ENCODE data around the gene ITGA11.

The ITGA11 gene

DNA sequence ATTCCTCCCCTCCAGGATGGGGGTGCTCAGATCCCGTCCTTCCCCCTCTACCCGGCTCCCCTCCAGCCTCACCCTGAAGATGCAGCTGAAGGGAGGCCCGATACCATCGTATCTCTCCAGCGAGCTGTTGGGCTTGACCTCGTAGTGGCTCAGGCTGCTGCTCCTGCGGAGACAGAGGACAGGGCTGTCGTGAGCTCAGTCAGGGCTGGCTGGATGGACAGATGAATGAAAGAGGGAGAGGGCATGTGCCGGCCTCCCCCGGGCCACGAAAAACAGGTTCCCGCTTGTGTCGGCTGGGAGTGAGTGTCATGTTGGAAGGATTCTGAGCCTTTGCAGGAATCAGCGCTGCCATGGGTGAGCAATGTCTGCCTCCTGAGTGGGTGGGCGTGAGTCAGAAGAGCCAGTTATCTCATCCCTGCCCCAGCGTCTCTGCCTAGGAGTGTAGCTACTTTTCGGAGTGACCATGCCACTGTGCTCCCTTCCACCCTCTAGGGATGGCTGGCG is 119.2 kb downstream of the ITGA11 start:
- peaks cover 9% of the 10 kb centered on the region for H3K4me1 ChIP-seq (ENCODE audit: control insufficient read depth, insufficient read depth, low read length)
- H3K27me3 ChIP-seq (ENCODE audit: control insufficient read depth, insufficient read depth, low read length), result no peaks in the 10 kb centered on the region
- no peaks in the 10 kb centered on the region for H3K9me3 ChIP-seq (ENCODE audit: control insufficient read depth, insufficient read depth, low read length)
- no peaks in the 10 kb centered on the region for H3K36me3 ChIP-seq (ENCODE audit: control insufficient read depth, insufficient read depth, low read length)
- H3K9ac ChIP-seq (ENCODE audit: low read depth, low read length), result no peak overlapping the region
- no peak overlapping the region for H3K4me3 ChIP-seq (ENCODE audit: low read depth, low read length)

DNA sequence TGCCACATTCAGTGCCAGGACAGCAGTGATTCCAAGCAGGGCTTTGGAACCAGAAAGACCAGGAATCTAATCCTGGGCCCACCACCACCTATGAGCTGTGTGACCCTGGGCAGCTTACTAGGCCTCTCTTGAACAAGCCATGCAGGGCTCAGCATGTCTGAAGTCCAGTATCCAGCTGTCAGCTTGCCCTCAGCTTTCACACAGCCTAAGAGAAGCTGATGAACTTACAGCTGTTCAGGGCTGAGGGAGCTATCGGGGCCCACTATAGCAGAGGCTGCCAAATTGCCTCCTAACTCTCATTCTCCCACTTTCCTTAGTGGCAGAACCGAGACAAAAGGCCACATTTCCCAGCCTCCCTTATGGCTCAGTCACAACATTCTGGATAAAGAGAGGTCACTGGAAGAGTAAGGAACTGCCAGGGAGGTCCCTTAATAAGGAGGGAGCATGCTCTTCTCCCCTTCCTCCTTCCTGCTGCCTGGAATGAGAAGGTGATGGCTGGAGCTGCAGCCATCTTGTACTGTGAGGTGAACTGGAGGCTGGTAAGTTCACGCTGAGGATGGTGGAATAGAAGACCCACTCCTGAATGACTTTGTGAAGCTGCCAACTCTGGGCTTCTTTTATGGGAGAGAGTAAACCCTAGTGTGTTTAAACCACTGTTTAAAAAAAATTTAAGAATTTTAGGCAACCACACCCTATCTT is 120.0 kb downstream of the ITGA11 start:
- H3K36me3 ChIP-seq (ENCODE audit: control insufficient read depth, insufficient read depth, low read length), result no peaks in the 10 kb centered on the region
- no peak overlapping the region for H3K4me3 ChIP-seq (ENCODE audit: low read depth, low read length)
- no peaks in the 10 kb centered on the region for H3K27me3 ChIP-seq (ENCODE audit: control insufficient read depth, insufficient read depth, low read length)
- no peaks in the 10 kb centered on the region for H3K9me3 ChIP-seq (ENCODE audit: control insufficient read depth, insufficient read depth, low read length)
- H3K4me1 ChIP-seq (ENCODE audit: control insufficient read depth, insufficient read depth, low read length), result peaks cover 10% of the 10 kb centered on the region
- no peak overlapping the region for H3K9ac ChIP-seq (ENCODE audit: low read depth, low read length)

DNA sequence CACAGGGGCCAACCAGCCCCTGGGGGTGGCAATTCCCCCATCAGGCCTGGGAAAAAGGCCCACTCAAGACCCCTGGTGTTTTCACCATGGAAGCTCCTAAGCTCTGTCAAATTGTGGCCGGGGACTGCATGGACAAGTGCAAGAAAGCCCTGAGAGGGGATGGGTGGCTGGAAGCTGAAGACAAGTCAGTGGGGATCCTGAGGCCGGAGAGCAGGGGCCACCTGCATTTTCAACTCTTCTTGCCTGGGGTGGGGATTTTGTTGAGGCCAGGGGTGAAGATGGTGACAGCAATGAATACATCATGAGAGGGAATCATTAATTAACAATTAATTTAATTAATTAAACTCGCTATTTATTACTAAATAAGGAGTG is 120.5 kb downstream of the ITGA11 start:
- Histone ChIP-seq H3K9ac (ENCODE audit: low read depth, low read length) (no peak overlapping the region), H3K4me3 (ENCODE audit: low read depth, low read length) (no peak overlapping the region), H3K36me3 (ENCODE audit: control insufficient read depth, insufficient read depth, low read length) (no peaks in the 10 kb centered on the region), H3K27me3 (ENCODE audit: control insufficient read depth, insufficient read depth, low read length) (no peaks in the 10 kb centered on the region), H3K4me1 (ENCODE audit: control insufficient read depth, insufficient read depth, low read length) (peaks cover 14% of the 10 kb centered on the region), H3K9me3 (ENCODE audit: control insufficient read depth, insufficient read depth, low read length) (no peaks in the 10 kb centered on the region)

DNA sequence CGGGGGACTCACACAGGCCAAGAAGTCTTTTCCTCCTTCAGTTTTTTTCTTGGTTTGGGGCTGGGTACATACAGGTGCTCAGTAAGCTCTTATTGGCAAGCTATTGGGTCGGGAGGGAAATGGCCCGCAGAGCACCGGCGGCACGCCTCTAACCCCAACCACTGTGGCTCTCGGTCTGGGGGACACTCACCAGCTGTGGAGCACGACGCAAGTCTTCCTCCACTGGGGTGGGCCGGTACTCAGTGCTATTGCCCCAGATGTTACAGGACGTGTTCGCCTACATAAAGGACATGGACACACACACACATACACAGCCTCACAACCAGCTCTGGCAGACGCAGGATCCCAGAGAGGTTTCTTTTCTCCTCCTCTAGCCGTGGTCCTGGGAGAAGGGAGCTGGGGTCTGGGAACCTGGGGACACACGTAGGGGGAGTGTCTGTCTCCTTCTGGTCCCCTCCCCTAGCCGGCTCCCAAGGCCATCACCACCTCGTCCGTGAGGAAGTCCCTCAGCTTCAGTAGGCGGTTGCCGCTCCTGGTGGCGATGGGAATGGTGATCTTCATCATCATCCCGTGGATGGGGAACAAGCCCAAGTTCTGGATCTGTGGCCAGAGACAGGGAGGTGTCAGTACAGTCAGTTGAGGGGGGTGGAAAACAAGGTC is 121.0 kb downstream of the ITGA11 start:
- no peaks in the 10 kb centered on the region for H3K27me3 ChIP-seq (ENCODE audit: control insufficient read depth, insufficient read depth, low read length)
- no peaks in the 10 kb centered on the region for H3K36me3 ChIP-seq (ENCODE audit: control insufficient read depth, insufficient read depth, low read length)
- no peak overlapping the region for H3K9ac ChIP-seq (ENCODE audit: low read depth, low read length)
- H3K4me3 ChIP-seq (ENCODE audit: low read depth, low read length), result no peak overlapping the region
- peaks cover 15% of the 10 kb centered on the region for H3K4me1 ChIP-seq (ENCODE audit: control insufficient read depth, insufficient read depth, low read length)
- H3K9me3 ChIP-seq (ENCODE audit: control insufficient read depth, insufficient read depth, low read length), result no peaks in the 10 kb centered on the region

DNA sequence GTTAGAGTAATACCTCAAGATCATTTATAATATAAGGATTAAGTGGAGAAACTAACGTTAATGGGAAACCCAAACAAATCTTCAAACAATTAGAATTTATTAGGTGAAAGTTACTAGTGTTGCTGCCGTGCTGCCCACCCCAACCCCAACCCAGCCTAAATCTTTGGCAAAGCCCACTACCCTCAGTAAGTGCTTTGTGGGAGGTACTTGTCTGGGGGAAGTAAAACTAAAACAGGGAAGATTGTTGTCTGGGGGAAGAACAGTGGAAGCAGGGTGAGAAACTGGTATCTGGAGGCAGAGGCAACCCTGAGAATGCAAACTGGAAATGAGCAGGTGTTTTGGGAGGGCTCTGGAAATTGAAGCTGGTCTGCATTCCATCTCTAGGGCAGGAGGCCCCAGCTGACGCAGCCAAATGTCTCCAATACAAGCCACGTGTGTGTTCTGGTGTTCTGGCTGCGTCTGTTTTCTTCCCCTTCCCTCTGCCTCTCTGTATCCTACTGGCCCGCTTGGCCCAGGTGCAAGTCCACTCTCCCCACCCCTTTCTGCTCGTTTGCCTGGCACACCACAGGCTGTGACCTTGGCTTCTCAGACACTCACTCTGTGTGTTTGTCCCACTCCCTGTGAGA is 121.7 kb downstream of the ITGA11 start:
- Histone ChIP-seq H3K9ac (ENCODE audit: low read depth, low read length) (no peak overlapping the region), H3K4me3 (ENCODE audit: low read depth, low read length) (no peak overlapping the region), H3K4me1 (ENCODE audit: control insufficient read depth, insufficient read depth, low read length) (peaks cover 15% of the 10 kb centered on the region), H3K9me3 (ENCODE audit: control insufficient read depth, insufficient read depth, low read length) (no peaks in the 10 kb centered on the region), H3K36me3 (ENCODE audit: control insufficient read depth, insufficient read depth, low read length) (no peaks in the 10 kb centered on the region), H3K27me3 (ENCODE audit: control insufficient read depth, insufficient read depth, low read length) (no peaks in the 10 kb centered on the region)

DNA sequence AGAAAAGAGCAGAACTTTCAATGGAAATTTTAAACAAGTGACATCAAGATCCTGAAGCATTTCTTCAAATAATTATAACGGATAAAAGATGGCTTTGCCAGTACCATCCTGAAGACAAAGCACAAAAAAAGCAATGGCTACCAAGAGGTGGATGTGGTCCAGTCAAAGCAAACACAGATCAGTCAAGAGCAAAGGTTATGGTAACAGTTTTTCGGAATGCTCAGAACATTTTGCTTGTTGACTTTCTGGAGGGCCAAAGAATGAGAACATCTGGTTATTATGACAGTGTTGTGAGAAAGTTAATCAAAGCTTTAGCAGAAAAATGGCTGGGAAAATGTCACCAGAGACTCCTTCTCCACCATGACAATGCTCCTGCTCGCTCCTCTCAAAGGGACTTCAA is 122.9 kb downstream of the ITGA11 start:
- Histone ChIP-seq H3K9me3 (ENCODE audit: control insufficient read depth, insufficient read depth, low read length) (no peaks in the 10 kb centered on the region), H3K4me3 (ENCODE audit: low read depth, low read length) (no peak overlapping the region), H3K27me3 (ENCODE audit: control insufficient read depth, insufficient read depth, low read length) (no peaks in the 10 kb centered on the region), H3K4me1 (ENCODE audit: control insufficient read depth, insufficient read depth, low read length) (peaks cover 24% of the 10 kb centered on the region), H3K36me3 (ENCODE audit: control insufficient read depth, insufficient read depth, low read length) (no peaks in the 10 kb centered on the region), H3K9ac (ENCODE audit: low read depth, low read length) (no peak overlapping the region)

DNA sequence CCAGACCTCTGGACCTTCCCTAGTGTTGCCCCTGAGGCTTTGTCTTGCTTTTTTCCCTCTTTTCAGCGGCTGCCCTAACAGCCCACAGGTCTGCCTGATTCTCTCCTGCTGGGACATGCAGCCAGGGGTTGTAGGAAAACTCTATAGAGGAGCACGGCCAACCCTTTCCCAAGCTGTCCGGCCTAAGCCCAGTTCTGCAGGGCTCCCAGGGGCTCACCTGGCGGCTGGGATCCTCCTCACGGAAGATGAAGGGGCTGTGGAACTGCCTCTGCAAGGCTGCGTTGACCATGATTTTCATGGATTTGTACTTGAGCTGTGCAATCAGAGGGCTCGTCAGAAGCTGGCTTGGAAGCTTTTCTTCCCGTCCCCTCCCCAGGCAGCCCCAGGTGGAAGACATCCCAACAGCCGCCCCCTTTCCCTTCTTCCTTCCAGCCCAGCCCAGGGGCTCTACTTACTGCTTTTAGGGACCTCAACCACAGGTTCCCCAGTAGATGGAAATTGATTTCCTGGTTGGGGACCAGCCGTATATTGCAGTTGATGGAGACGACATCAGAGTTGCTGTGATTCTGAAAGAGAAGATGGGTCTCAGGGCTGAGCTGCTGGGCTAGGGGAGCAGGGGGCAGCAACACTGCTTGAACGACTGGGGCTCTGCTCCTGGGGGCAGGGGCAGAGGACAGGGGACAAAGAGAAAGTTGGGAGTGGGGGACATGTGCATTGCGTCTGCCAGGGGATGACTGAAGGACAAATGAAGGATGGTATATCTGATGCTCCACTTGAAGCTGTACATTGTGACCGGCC is 124.6 kb downstream of the ITGA11 start:
- peak overlapping the region; percentile 3 for H3K9ac ChIP-seq (ENCODE audit: low read depth, low read length)
- H3K9me3 ChIP-seq (ENCODE audit: control insufficient read depth, insufficient read depth, low read length), result no peaks in the 10 kb centered on the region
- H3K4me3 ChIP-seq (ENCODE audit: low read depth, low read length), result no peak overlapping the region
- peaks cover 24% of the 10 kb centered on the region for H3K4me1 ChIP-seq (ENCODE audit: control insufficient read depth, insufficient read depth, low read length)
- H3K36me3 ChIP-seq (ENCODE audit: control insufficient read depth, insufficient read depth, low read length), result no peaks in the 10 kb centered on the region
- no peaks in the 10 kb centered on the region for H3K27me3 ChIP-seq (ENCODE audit: control insufficient read depth, insufficient read depth, low read length)

DNA sequence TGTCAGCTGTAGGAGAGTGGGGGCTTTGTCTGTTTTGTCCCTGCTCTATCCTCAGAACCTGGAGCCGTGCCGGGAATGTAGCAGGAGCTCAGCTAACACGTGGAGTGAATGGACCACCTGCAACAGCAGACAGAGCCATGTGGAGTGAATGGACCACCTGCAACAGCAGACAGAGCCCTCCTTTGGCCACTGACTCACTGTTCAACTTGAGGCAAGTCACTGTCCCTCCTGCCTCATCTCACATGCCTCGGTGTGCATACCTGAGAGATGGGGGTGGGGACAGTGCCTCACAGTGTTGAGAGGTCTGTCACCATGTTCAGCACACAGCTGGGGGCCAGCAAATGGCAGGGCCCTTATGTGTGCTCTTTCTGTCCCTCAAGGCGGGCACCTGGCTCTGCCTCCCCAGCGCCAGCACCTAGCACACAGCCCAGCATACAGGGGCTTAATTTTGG is 126.5 kb downstream of the ITGA11 start:
- H3K9me3 ChIP-seq (ENCODE audit: control insufficient read depth, insufficient read depth, low read length), result no peaks in the 10 kb centered on the region
- H3K36me3 ChIP-seq (ENCODE audit: control insufficient read depth, insufficient read depth, low read length), result no peaks in the 10 kb centered on the region
- no peaks in the 10 kb centered on the region for H3K27me3 ChIP-seq (ENCODE audit: control insufficient read depth, insufficient read depth, low read length)
- H3K9ac ChIP-seq (ENCODE audit: low read depth, low read length), result no peak overlapping the region
- H3K4me1 ChIP-seq (ENCODE audit: control insufficient read depth, insufficient read depth, low read length), result peaks cover 22% of the 10 kb centered on the region
- H3K4me3 ChIP-seq (ENCODE audit: low read depth, low read length), result no peak overlapping the region

DNA sequence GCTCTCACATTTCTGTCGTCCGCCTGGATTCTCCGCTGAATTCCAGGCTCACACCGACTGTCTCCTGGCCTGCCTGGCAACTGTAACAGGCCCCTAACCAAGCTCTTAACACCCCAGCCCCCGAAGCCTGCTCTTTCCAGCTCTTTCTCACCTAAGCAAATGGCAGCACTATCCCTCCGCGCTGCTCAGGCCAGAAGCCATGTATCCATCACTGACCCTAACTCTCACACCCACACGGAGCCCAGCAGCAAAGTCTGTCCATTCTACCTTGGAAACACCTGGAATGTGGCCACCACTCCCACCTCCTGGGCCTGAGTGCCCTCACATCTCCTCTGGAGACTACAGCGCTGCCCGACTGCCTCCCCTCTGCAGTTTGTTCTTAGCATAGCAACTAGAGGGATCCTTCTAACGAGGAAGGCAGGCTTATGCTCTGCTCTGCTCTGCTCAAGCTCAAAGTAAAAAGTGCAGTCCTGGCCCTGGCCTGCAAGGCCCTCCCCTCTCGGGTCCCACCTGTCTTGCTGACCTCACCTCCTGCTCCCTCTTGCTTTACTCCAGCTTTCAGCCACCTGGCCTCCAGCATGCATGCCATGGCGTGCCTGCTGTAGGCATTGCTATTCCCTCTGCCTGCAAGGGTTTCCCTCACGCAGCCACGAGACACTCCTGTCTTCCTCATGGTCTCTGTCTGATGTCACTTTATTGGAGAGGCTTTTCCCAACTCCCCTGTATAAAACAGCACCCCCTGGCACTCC is 127.2 kb downstream of the ITGA11 start:
- H3K4me1 ChIP-seq (ENCODE audit: control insufficient read depth, insufficient read depth, low read length), result peaks cover 19% of the 10 kb centered on the region
- no peak overlapping the region for H3K9ac ChIP-seq (ENCODE audit: low read depth, low read length)
- H3K9me3 ChIP-seq (ENCODE audit: control insufficient read depth, insufficient read depth, low read length), result no peaks in the 10 kb centered on the region
- H3K36me3 ChIP-seq (ENCODE audit: control insufficient read depth, insufficient read depth, low read length), result no peaks in the 10 kb centered on the region
- no peaks in the 10 kb centered on the region for H3K27me3 ChIP-seq (ENCODE audit: control insufficient read depth, insufficient read depth, low read length)
- H3K4me3 ChIP-seq (ENCODE audit: low read depth, low read length), result no peak overlapping the region

DNA sequence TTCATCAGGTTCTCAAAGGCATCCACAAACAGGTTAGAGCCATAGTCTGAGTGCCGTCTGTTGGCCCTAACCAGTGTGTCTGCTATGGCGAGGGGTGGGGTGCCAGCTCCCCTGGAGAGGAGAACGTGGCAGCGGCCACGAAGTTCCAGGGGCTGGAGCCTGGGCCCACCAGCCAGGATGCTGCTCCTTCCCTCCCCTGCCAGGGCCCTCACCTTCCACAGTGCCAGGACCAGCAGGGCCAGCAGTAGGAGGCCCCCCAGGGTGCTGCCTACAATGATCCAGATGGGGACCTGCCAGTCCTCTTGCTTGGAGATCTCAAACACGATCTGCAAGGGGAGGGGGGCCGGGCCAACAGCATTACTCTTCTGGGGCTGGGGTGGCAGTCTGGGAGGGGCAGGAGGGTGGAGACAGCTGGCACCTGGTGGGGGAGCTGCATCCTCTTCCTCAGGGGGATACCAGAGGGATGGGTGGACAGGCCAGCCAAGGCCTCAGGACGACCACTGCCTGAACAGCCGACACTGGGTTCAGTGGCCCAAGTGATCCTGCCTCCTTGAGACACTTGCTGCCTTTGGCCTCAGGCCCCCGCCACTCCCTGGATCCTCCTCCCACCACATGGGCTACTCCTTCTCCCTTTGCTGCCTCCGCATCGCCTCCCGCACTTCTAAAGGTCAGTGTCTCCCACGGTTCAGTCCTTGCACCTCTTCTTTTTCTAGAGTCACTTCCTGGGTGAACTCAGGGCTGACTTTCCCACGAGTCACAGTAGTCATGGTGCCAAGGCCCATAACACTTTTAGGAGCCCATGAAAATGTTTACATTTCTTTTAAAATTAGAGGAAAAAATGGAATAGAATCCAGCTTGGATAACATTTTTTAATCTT is 128.2 kb downstream of the ITGA11 start:
- Histone ChIP-seq H3K4me1 (ENCODE audit: control insufficient read depth, insufficient read depth, low read length) (peaks cover 19% of the 10 kb centered on the region), H3K27me3 (ENCODE audit: control insufficient read depth, insufficient read depth, low read length) (no peaks in the 10 kb centered on the region), H3K9ac (ENCODE audit: low read depth, low read length) (no peak overlapping the region)

More for the DNA sequence above, 128.2 kb downstream of the ITGA11 start:
- Histone ChIP-seq H3K36me3 (ENCODE audit: control insufficient read depth, insufficient read depth, low read length) (no peaks in the 10 kb centered on the region), H3K9me3 (ENCODE audit: control insufficient read depth, insufficient read depth, low read length) (no peaks in the 10 kb centered on the region), H3K4me3 (ENCODE audit: low read depth, low read length) (no peak overlapping the region)

All from iPS-15b (cell line).